Fibroblast of lung (primary cell): Measurements from ENCODE around the gene ARRB1.

Experiments used
- CTCF ChIP-seq, 2 donors: IDR thresholded peaks in 1 of 2; conservative IDR thresholded peaks in 1 of 2; 1 replicate in 1 of 2; 2 replicates in 1 of 2; pipeline ENCODE4 v1.5.1; 2011 to 2012; ENCODE audit warnings: low read length in 2 of 2, control low read depth in 1 of 2, inconsistent platforms in 1 of 2, low read depth in 1 of 2, mild to moderate bottlenecking in 1 of 2
- EZH2 ChIP-seq: IDR thresholded peaks from 2 replicates; pipeline ENCODE4 v1.5.1; 2012; ENCODE audit warnings: low read length, control low read depth, mild to moderate bottlenecking; ENCODE audit errors: missing control alignments

DNA sequence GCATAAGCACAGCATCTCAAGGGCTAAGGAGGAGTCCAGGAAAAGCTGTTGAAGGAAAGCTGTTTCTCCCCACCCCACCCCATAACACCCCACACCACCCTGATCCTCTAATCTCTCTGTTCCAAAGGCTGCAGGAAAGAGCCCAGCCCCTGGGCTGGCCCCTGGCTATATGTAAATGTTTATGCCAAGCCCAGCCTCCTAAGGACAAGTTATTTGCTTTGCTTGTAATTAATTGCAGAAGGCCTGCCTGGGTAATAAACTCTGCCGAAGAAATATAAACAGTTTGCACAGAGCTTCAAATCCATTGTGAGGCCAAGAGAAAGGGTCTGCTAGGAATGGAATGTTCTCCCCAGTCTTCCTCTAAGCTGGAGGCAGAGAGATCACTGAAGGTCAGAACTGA, 21.2 kb downstream of the ARRB1 start:
- TF ChIP-seq EZH2 (no peak), CTCF (conservative IDR thresholded peaks at IDR 0.05 in 1 of 2, IDR thresholded peaks at IDR 0.05 in 1 of 2; ENCODE audit: low read depth in 1 of 2, low read length in 2 of 2) (no peak)
